Upper lobe of right lung (tissue), 1 donor: ENCODE data around the gene NAP1L4. TPM values are rescaled to one million over a fixed set of nuclear protein-coding genes. Genes with fewer than 3 reads are reported as not detected.

Experiments used
- ATAC-seq: fragments of 200-7000 bp; cut with Tn5 transposase; one replicate; pipeline ENCODE4 v1.9.1; 2020; ENCODE audit warnings: mild to moderate bottlenecking, moderate library complexity
- DNase-seq: peaks from one replicate; pipeline ENCODE4 v3.0.0-alpha.2; 2020
- H3K27ac ChIP-seq: fragments of 200-600 bp; one replicate; pipeline ENCODE4 v1.8.0; 2022
- H3K27me3 ChIP-seq: fragments of 200-600 bp; one replicate; pipeline ENCODE4 v1.8.0; 2022; ENCODE audit warnings: mild to moderate bottlenecking
- H3K36me3 ChIP-seq: fragments of 200-600 bp; one replicate; pipeline ENCODE4 v1.8.0; 2022
- H3K4me1 ChIP-seq: fragments of 200-600 bp; one replicate; pipeline ENCODE4 v1.8.0; 2022
- H3K4me3 ChIP-seq: fragments of 200-600 bp; one replicate; pipeline ENCODE4 v1.8.0; 2022; ENCODE audit warnings: mild to moderate bottlenecking
- H3K9me3 ChIP-seq: fragments of 200-600 bp; one replicate; pipeline ENCODE4 v1.8.0; 2022
- CTCF ChIP-seq: fragments of 200-600 bp; IDR thresholded peaks from one replicate; pipeline ENCODE4 v1.8.0; 2022; ENCODE audit warnings: antibody characterized with exemption
- intact Hi-C: fragments of 100-400 bp; cut with DNase I; formaldehyde crosslinking; loops from one replicate; pipeline ENCODE4 v1.11.0; 2022
- total RNA-seq: library from RNA; stranded (reverse); fragmentation: NEBNext Ultra II Directional; extraction: Animal tissue kit (Norgen Biotek cat#: 25700); gene quantifications from one replicate; pipeline ENCODE4 v1.2.1, GENCODE V29; 2021
- donor health status: DM: no; HTN: yes; CAD: no; lungs with severe emphysema.

NAP1L4 gene
- total RNA-seq, 1 donor from 2014 or later: 92.7 TPM

- DNase-seq: no peak
- H3K36me3 ChIP-seq: peaks cover 64% of the 10 kb centered on the region
- no peaks in the 10 kb centered on the region for H3K9me3 ChIP-seq
- H3K27ac ChIP-seq: no peak overlapping the region
- intact Hi-C loops: no loop called here
- no peaks in the 10 kb centered on the region for H3K4me1 ChIP-seq
- no peaks in the 10 kb centered on the region for H3K27me3 ChIP-seq
- TF ChIP-seq CTCF: no peak
- ATAC-seq: peak; percentile 67
- H3K4me3 ChIP-seq: no peak overlapping the region
Measured at GRCh38 chr11:3022300-3022967, 30.3 kb upstream of the NAP1L4 start.

- Histone ChIP-seq H3K27ac (no peak overlapping the region), H3K9me3 (no peaks in the 10 kb centered on the region), H3K27me3 (no peaks in the 10 kb centered on the region), H3K4me1 (no peaks in the 10 kb centered on the region), H3K36me3 (peaks cover 65% of the 10 kb centered on the region), H3K4me3 (no peak overlapping the region)
- ATAC-seq (peak; percentile 66), DNase-seq (no peak)
- intact Hi-C loops: no loop called here
- peak; percentile 38 for TF ChIP-seq CTCF
Measured at GRCh38 chr11:3021125-3021524, 29.0 kb upstream of the NAP1L4 start.

- Histone ChIP-seq H3K9me3 (no peaks in the 10 kb centered on the region), H3K4me1 (no peaks in the 10 kb centered on the region), H3K36me3 (peaks cover 65% of the 10 kb centered on the region), H3K4me3 (no peak overlapping the region), H3K27me3 (no peaks in the 10 kb centered on the region), H3K27ac (no peak overlapping the region)
- ATAC-seq (no peak), DNase-seq (no peak)
- TF ChIP-seq CTCF: no peak
- intact Hi-C loops: no loop called here
Measured at GRCh38 chr11:3020011-3020410, 27.9 kb upstream of the NAP1L4 start.

- H3K9me3 ChIP-seq: no peaks in the 10 kb centered on the region
- H3K4me1 ChIP-seq: no peaks in the 10 kb centered on the region
- no peak overlapping the region for H3K27ac ChIP-seq
- TF ChIP-seq CTCF: no peak
- no peak for DNase-seq
- no peak for ATAC-seq
- no peak overlapping the region for H3K4me3 ChIP-seq
- peaks cover 70% of the 10 kb centered on the region for H3K36me3 ChIP-seq
- intact Hi-C loops: no loop called here
- H3K27me3 ChIP-seq: no peaks in the 10 kb centered on the region
Measured at GRCh38 chr11:3018596-3018995, 26.5 kb upstream of the NAP1L4 start.

GRCh38 chr11:3016861-3017260 is 24.7 kb upstream of the NAP1L4 start:
- peaks cover 88% of the 10 kb centered on the region for H3K36me3 ChIP-seq
- no peaks in the 10 kb centered on the region for H3K9me3 ChIP-seq
- intact Hi-C loops: no loop called here
- TF ChIP-seq CTCF: no peak
- H3K27me3 ChIP-seq: no peaks in the 10 kb centered on the region
- no peak overlapping the region for H3K4me3 ChIP-seq
- DNase-seq (no peak), ATAC-seq (no peak)
- no peak overlapping the region for H3K27ac ChIP-seq
- H3K4me1 ChIP-seq: no peaks in the 10 kb centered on the region

GRCh38 chr11:3015796-3016195 is 23.7 kb upstream of the NAP1L4 start:
- Histone ChIP-seq H3K27ac (no peak overlapping the region), H3K4me1 (no peaks in the 10 kb centered on the region), H3K9me3 (no peaks in the 10 kb centered on the region), H3K27me3 (no peaks in the 10 kb centered on the region), H3K4me3 (no peak overlapping the region), H3K36me3 (peaks cover 98% of the 10 kb centered on the region)
- ATAC-seq (no peak), DNase-seq (no peak)
- TF ChIP-seq CTCF: no peak
- intact Hi-C loops: no loop called here
